HEK293T (cell line): Measurements from ENCODE around the gene RPS15A.
"Not testable (repeated sequence)": the region's sequence is repeated elsewhere in the genome, so short reads cannot be mapped to it uniquely, and the experiment has no call there.

Experiments used
- CTCF ChIA-PET: fragments of 350-600 bp; formaldehyde crosslinking; extraction: SDS; loops from one replicate; lab custom pipeline; 2021; ENCODE audit warnings: antibody characterized with exemption, inconsistent platforms; lab: Yijun Ruan, JAX
- POLR2A ChIA-PET: fragments of 350-600 bp; formaldehyde crosslinking; extraction: SDS; loops from one replicate; lab custom pipeline; 2020; ENCODE audit warnings: antibody characterized with exemption, inconsistent platforms; lab: Yijun Ruan, JAX
- DNase-seq: peaks from one replicate; pipeline ENCODE4 v3.0.0; 2012; ENCODE audit warnings: mixed read lengths; ENCODE audit errors: extremely low spot score

RPS15A gene

GRCh38 chr16:18767217-18767616, 22.9 kb downstream of the RPS15A start:
- POLR2A ChIA-PET, result interaction anchor here (0.7 kb wide), 1 partner anchor 23 kb away, joined by 3 read pairs; the partner anchor contains the start of gene RPS15A
- DNase-seq, CTCF ChIA-PET: not testable (repeated sequence)

DNA sequence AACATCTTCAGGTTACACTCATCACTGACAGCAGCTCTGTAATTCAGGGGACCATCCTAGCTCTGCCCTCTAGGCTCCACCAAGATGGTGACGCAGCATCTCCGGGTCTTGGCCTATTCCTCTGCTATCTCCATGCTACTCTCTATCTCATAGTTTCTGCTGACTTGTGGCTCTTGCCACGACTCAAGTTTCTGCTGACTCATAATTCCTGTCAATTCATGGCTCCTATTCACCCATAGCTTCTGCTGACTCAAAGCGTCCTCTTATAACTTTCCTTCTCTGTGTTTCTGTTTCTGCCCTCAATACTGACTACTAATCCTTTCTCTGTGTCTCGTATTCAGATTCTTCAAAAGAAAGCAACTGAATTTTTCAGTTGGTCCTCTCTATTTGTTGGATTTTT, 27.4 kb downstream of the RPS15A start:
- DNase-seq, CTCF ChIA-PET, POLR2A ChIA-PET: not testable (repeated sequence)

DNA sequence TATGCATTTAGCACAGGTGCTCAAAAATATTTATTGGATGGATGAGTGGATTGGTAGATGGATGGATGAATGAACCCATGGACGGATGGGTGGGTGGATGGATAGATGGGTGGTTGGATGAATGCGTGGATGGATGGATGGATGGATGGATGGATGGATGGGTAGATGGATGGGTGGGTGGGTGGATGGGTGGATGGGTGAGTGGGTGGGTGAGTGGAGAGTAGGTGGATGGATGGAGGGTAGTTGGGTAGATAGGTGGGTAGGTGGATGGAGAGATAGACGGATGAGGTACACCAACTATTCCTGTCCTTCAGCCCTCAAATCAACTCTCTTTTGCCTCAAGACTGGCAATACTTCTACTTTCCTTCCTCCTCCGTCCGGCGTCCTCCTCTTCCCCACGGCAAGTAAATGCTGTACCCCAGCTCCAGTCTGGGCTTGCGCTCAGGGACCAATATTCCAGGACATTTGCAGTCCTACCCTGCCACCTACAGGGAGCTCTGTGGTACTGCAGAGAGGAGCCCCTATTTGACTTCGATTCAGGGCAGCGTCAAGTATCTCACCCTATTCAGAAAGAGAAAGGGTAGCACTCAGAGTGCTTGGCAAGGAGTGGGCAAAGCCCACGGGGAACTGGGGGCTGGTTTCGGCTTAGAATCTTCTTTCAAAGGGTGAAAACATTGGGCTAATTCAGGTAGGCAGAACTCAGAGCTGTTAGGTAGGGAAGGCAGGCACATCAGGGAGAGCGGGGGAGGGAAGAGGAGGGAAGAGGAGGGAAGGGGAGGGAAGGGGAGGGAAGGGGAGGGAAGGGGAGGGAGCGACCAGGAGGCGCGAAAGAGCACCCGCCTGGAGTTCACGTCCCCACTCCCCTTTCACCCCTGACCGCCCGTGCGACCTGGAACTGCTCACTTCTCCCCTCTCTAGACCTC, 30.3 kb downstream of the RPS15A start:
- CTCF ChIA-PET, POLR2A ChIA-PET: not testable (repeated sequence)
- peak; percentile 4 for DNase-seq

DNA sequence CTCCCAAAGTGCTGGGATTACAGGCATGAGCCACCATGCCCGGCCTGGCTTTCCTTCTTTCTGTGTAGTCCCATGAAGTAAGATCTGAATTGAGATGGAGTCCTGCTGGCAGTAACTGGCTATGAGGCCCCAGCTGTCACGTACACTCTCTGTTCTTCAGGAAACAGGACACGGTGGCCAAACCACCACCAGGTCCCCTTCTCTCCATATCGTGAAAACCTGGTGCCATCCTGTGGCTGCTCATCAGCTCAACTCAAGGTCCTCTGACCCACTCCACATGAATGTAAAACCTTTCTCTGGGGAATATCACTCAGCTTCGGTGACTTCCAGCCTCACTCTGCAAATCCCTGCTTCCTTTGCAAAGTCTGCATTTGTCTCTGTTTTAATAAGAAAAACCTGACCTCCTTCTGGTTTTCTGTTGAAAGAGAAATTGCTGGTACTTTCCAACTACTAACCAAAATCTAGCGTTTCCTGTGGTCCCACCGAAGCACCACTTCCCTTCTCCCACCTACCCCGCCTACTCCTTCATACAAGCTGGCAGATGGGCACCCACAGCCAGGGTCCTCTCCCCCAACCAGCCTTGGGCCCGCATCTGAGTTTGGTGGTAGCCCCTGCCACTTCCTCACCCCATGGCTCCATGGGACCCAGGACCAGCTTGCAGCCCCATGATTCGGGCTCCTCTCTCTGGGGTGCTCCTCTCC, 32.0 kb downstream of the RPS15A start:
- DNase-seq, POLR2A ChIA-PET, CTCF ChIA-PET: not testable (repeated sequence)

- POLR2A ChIA-PET, DNase-seq, CTCF ChIA-PET: not testable (repeated sequence)
These were observed 33.5 kb downstream of the RPS15A start for GRCh38 chr16:18756639-18757038.

GRCh38 chr16:18742870-18743269, 47.3 kb downstream of the RPS15A start:
- POLR2A ChIA-PET, DNase-seq, CTCF ChIA-PET: not testable (repeated sequence)

DNA sequence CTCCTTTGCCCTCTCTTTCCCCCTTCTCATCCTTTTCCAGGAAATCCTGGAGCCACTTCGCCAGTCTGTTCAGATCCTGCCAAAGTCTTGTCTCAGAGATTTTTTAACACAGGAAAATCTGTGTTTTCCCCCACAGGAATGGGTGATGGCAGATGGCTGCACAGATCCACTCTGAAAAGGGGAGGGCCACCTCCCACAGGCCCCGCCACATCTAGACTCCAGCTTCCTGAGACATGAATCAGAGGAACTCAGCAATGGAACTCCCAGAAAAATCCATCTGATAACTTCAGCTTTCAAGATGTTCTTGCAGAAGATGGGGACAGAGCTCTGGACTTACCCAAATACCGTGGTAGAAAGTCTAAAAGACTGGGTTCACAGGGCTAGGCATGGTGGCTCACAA, 50.1 kb downstream of the RPS15A start:
- DNase-seq, POLR2A ChIA-PET, CTCF ChIA-PET: not testable (repeated sequence)

DNA sequence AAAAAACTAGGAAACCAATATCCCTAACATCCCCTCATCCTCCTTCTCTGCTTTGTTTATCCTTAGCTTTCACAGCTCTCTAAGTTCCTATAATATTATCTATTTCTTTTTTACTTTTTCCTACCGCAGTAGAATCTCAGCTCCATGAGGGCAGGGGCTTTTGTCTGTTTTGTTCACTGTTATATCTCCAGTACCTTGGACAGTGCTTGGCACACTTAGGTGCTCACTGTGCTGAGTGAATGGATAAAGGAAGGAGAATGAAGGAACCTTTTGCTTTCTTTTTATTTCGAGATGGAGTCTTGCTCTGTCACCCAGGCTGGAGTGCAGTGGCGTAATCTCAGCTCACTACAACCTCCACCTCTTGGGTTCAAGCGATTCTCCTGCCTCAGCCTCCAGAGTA, 51.4 kb downstream of the RPS15A start:
- POLR2A ChIA-PET, CTCF ChIA-PET, DNase-seq: not testable (repeated sequence)

DNA sequence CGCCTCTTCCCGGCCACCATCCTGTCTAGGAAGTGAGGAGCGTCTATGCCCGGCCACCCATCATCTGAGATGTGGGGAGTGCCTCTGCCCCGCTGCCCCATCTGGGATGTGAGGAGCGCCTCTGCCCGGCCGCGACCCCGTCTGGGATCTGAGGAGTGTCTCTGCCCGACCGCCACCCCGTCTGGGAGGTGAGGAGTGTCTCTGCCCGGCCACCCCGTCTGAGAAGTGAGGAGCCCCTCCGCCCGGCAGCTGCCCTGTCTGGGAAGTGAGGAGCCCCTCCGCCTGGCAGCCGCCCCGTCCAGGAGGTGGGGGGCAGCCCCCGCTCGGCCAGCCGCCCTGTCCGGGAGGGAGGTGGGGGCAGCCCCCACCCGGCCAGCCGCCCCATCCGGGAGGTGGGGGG, 55.9 kb downstream of the RPS15A start:
- DNase-seq, CTCF ChIA-PET, POLR2A ChIA-PET: not testable (repeated sequence)
